ENCODE results near the gene DUSP28. TPM values are rescaled to one million over a fixed set of nuclear protein-coding genes. Genes with fewer than 3 reads are reported as not detected.

DUSP28 gene
- total and polyA plus RNA-seq, 2 experiments from 2014 or later: 2.7 to 4.3 TPM

- H3K4me3 Mint-ChIP-seq: no peak overlapping the region
Observed at GRCh38 chr2:240527153-240527750, 32.9 kb upstream of the DUSP28 start.

More at GRCh38 chr2:240527153-240527750, 32.9 kb upstream of the DUSP28 start:
- ATAC-seq (no peak), DNase-seq (ENCODE audit: low spot score) (no peak)
- Mint-ChIP-seq H3K27ac (no peak overlapping the region), H3K36me3 (ENCODE audit: low read depth) (peaks cover 81% of the 10 kb centered on the region), H3K4me1 (no peaks in the 10 kb centered on the region; the same call in 2 of the 3 replicates), H3K27me3 (ENCODE audit: insufficient read depth, low read depth, poor library complexity) (peaks cover 5% of the 10 kb centered on the region), H3K9me3 (peaks cover 84% of the 10 kb centered on the region)
- H3K9me2 ChIP-seq (ENCODE audit: insufficient read depth): peaks cover 3% of the 10 kb centered on the region; the same call in 1 of the 2 replicates
- no peak overlapping the region for H3K27ac ChIP-seq (ENCODE audit: low read depth)
- no peaks in the 10 kb centered on the region for H3K27me3 ChIP-seq (ENCODE audit: insufficient read depth)
- no peaks in the 10 kb centered on the region for H3F3A ChIP-seq (replicated peaks; ENCODE audit: low read depth)
- no peak overlapping the region for H3K4me3 ChIP-seq
- TF ChIP-seq NANOG (IDR thresholded peaks at IDR 0.05; ENCODE audit: borderline replicate concordance) (no peak), JUNB (IDR thresholded peaks at IDR 0.05; ENCODE audit: unreplicated experiment) (no peak), ETS1 (IDR thresholded peaks at IDR 0.05) (no peak), POLR2AphosphoS5 (IDR thresholded peaks at IDR 0.05; ENCODE audit: low read depth) (no peak), CREB1 (CRISPR knock-in tag; IDR thresholded peaks at IDR 0.05; ENCODE audit: low read depth) (no peak)
- TF ChIP-seq, protein P1, sequence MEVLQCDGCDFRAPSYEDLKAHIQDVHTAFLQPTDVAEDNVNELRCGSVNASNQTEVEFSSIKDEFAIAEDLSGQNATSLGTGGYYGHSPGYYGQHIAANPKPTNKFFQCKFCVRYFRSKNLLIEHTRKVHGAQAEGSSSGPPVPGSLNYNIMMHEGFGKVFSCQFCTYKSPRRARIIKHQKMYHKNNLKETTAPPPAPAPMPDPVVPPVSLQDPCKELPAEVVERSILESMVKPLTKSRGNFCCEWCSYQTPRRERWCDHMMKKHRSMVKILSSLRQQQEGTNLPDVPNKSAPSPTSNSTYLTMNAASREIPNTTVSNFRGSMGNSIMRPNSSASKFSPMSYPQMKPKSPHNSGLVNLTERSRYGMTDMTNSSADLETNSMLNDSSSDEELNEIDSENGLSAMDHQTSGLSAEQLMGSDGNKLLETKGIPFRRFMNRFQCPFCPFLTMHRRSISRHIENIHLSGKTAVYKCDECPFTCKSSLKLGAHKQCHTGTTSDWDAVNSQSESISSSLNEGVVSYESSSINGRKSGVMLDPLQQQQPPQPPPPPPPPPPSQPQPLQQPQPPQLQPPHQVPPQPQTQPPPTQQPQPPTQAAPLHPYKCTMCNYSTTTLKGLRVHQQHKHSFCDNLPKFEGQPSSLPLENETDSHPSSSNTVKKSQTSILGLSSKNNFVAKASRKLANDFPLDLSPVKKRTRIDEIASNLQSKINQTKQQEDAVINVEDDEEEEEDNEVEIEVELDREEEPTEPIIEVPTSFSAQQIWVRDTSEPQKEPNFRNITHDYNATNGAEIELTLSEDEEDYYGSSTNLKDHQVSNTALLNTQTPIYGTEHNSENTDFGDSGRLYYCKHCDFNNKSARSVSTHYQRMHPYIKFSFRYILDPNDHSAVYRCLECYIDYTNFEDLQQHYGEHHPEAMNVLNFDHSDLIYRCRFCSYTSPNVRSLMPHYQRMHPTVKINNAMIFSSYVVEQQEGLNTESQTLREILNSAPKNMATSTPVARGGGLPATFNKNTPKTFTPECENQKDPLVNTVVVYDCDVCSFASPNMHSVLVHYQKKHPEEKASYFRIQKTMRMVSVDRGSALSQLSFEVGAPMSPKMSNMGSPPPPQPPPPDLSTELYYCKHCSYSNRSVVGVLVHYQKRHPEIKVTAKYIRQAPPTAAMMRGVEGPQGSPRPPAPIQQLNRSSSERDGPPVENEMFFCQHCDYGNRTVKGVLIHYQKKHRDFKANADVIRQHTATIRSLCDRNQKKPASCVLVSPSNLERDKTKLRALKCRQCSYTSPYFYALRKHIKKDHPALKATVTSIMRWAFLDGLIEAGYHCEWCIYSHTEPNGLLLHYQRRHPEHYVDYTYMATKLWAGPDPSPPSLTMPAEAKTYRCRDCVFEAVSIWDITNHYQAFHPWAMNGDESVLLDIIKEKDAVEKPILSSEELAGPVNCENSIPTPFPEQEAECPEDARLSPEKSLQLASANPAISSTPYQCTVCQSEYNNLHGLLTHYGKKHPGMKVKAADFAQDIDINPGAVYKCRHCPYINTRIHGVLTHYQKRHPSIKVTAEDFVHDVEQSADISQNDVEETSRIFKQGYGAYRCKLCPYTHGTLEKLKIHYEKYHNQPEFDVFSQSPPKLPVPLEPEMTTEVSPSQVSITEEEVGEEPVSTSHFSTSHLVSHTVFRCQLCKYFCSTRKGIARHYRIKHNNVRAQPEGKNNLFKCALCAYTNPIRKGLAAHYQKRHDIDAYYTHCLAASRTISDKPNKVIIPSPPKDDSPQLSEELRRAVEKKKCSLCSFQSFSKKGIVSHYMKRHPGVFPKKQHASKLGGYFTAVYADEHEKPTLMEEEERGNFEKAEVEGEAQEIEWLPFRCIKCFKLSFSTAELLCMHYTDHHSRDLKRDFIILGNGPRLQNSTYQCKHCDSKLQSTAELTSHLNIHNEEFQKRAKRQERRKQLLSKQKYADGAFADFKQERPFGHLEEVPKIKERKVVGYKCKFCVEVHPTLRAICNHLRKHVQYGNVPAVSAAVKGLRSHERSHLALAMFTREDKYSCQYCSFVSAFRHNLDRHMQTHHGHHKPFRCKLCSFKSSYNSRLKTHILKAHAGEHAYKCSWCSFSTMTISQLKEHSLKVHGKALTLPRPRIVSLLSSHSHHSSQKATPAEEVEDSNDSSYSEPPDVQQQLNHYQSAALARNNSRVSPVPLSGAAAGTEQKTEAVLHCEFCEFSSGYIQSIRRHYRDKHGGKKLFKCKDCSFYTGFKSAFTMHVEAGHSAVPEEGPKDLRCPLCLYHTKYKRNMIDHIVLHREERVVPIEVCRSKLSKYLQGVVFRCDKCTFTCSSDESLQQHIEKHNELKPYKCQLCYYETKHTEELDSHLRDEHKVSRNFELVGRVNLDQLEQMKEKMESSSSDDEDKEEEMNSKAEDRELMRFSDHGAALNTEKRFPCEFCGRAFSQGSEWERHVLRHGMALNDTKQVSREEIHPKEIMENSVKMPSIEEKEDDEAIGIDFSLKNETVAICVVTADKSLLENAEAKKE (CRISPR knock-in tag; IDR thresholded peaks at IDR 0.05): no peak
- TF ChIP-seq, protein P2, sequence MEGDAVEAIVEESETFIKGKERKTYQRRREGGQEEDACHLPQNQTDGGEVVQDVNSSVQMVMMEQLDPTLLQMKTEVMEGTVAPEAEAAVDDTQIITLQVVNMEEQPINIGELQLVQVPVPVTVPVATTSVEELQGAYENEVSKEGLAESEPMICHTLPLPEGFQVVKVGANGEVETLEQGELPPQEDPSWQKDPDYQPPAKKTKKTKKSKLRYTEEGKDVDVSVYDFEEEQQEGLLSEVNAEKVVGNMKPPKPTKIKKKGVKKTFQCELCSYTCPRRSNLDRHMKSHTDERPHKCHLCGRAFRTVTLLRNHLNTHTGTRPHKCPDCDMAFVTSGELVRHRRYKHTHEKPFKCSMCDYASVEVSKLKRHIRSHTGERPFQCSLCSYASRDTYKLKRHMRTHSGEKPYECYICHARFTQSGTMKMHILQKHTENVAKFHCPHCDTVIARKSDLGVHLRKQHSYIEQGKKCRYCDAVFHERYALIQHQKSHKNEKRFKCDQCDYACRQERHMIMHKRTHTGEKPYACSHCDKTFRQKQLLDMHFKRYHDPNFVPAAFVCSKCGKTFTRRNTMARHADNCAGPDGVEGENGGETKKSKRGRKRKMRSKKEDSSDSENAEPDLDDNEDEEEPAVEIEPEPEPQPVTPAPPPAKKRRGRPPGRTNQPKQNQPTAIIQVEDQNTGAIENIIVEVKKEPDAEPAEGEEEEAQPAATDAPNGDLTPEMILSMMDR (conservative IDR thresholded peaks at IDR 0.05; ENCODE audit: low read depth in 2 of 2): no peak
- no peak overlapping the region for H3K4me2 ChIP-seq
- H3K36me3 ChIP-seq (ENCODE audit: insufficient read depth): peaks cover 13% of the 10 kb centered on the region; the same call in 1 of the 2 replicates
- H2AFZ ChIP-seq: no peak overlapping the region
- H3K79me2 ChIP-seq (replicated peaks; ENCODE audit: insufficient read depth): no peaks in the 10 kb centered on the region
- H4K20me1 ChIP-seq (replicated peaks; ENCODE audit: insufficient read depth): no peaks in the 10 kb centered on the region
- no peaks in the 10 kb centered on the region for H3K4me1 ChIP-seq (ENCODE audit: insufficient read depth)

All from GM23338 (cell line).